NOMO-1 (cell line): ENCODE results near the gene PCDHGB3.
"Not testable (repeated sequence)": the region's sequence is repeated elsewhere in the genome, so short reads cannot be mapped to it uniquely, and the experiment has no call there.

ENCODE experiments used
- DNase-seq, 2 experiments: peaks; one replicate each; lab custom pipeline; 2025; ENCODE audit not compliant: unreplicated experiment in 2 of 2; lab: John Stamatoyannopoulos, UW

Gene PCDHGB3

GRCh38 chr5:141369994-141370848 lies at the start of gene PCDHGB3:
Gene PCDHGB3, plus strand, starts transcription at chr5:141370242. Its CDS starts 153 bp downstream, at chr5:141370395.
- peak; percentile 48 to 59 for DNase-seq

- DNase-seq: no peak
Observed at GRCh38 chr5:141322261-141322660, 47.8 kb upstream of the PCDHGB3 start.

GRCh38 chr5:141326088-141326854 lies 43.8 kb upstream of the PCDHGB3 start:
- DNase-seq: peak; percentile 39 to 53

- DNase-seq: no peak
Observed at GRCh38 chr5:141328231-141328630, 41.8 kb upstream of the PCDHGB3 start.

GRCh38 chr5:141330299-141331080 lies 39.6 kb upstream of the PCDHGB3 start, which contains the start of gene PCDHGA1:
Gene PCDHGA1, plus strand, starts transcription at chr5:141330514.
- DNase-seq: no peak

- not testable (repeated sequence) for DNase-seq
Observed at GRCh38 chr5:141332571-141332970, 37.5 kb upstream of the PCDHGB3 start.

GRCh38 chr5:141338538-141339306 lies 31.3 kb upstream of the PCDHGB3 start, which contains the start of gene PCDHGA2:
Gene PCDHGA2, plus strand, starts transcription at chr5:141338760.
- DNase-seq: no peak

GRCh38 chr5:141340781-141341354 lies 29.2 kb upstream of the PCDHGB3 start:
- not testable (repeated sequence) for DNase-seq

- DNase-seq: no peak
Observed at GRCh38 chr5:141342773-141343172, 27.3 kb upstream of the PCDHGB3 start.

GRCh38 chr5:141343242-141343952 lies 26.6 kb upstream of the PCDHGB3 start, which contains the start of gene PCDHGA3:
Gene PCDHGA3, plus strand, starts transcription at chr5:141343829. Its CDS starts 205 bp downstream, at chr5:141344034.
- DNase-seq: no peak

- no peak for DNase-seq
Observed at GRCh38 chr5:141343953-141344463, 26.0 kb upstream of the PCDHGB3 start.

- no peak for DNase-seq
Observed at GRCh38 chr5:141345327-141345726, 24.7 kb upstream of the PCDHGB3 start.

GRCh38 chr5:141346017-141346416 lies 24.0 kb upstream of the PCDHGB3 start:
- not testable (repeated sequence) for DNase-seq

- DNase-seq: no peak
Observed at GRCh38 chr5:141349917-141350619, 20.0 kb upstream of the PCDHGB3 start, which contains the start of gene PCDHGB1. Gene PCDHGB1, plus strand, starts transcription at chr5:141350099. Its CDS starts 162 bp downstream, at chr5:141350261.

- DNase-seq: no peak
Observed at GRCh38 chr5:141351591-141351990, 18.5 kb upstream of the PCDHGB3 start.

GRCh38 chr5:141354900-141355469 lies 15.1 kb upstream of the PCDHGB3 start, which contains the start of gene PCDHGA4:
Gene PCDHGA4, plus strand, starts transcription at chr5:141355021. Its CDS starts 87 bp downstream, at chr5:141355108.
- DNase-seq: no peak

- DNase-seq: no peak
Observed at GRCh38 chr5:141355641-141356040, 14.4 kb upstream of the PCDHGB3 start.
